GM12891 (cell line): ENCODE measurements around the gene CD2.

Source experiments
- PAX5 ChIP-seq: IDR thresholded peaks from 2 replicates; pipeline ENCODE4 v1.6.1; 2011; ENCODE audit warnings: low read length, moderate library complexity, mild to moderate bottlenecking; ENCODE audit not compliant: insufficient read depth, severe bottlenecking
- POLR2A ChIP-seq: IDR thresholded peaks from 2 replicates; pipeline ENCODE4 v1.6.1; 2011; ENCODE audit warnings: low read depth, low read length, control low read depth
- POLR2AphosphoS5 ChIP-seq: IDR thresholded peaks from 2 replicates; pipeline ENCODE4 v1.6.1; 2011; ENCODE audit warnings: low read depth, low read length, control low read depth
- POU2F2 ChIP-seq: IDR thresholded peaks from 2 replicates; pipeline ENCODE4 v1.6.1; 2011; ENCODE audit warnings: low read depth, mild to moderate bottlenecking, control low read depth, low read length, moderate library complexity
- TAF1 ChIP-seq: IDR thresholded peaks from 2 replicates; pipeline ENCODE4 v1.6.1; 2011; ENCODE audit warnings: low read depth, low read length, control low read depth

DNA sequence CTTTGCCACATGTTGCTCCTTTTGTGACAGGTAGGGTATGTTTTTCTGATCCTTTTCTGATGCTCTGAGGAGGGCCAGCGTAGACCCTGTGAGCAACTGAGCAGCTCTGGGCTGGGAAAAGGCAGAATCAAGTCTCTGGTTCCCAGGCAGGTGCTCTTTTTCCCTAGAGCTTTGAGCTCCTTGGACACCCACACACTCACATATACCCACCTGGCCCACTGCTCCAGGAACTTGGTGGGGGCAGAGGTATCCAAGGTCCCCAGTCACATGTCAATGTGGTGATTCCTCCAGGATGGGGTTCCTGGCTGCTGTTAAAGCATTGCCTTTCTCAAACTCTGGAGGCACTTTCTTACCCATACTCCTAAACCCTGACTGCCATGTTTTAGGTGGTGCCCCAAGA lies 5.4 kb downstream of the CD2 start:
- TF ChIP-seq POLR2A, result no peak
- TF ChIP-seq TAF1, result no peak
- TF ChIP-seq POLR2AphosphoS5, result no peak
- no peak for TF ChIP-seq PAX5
- no peak for TF ChIP-seq POU2F2
